GM12874 (cell line): Measurements from ENCODE around the gene SH3GLB2.
A peak's percentile ranks its signal among the peaks of the same experiment; 100 is the strongest.

Source experiments
- CTCF ChIP-seq: IDR thresholded peaks from 2 replicates; pipeline ENCODE4 v1.5.1; 2011; ENCODE audit warnings: low read depth, mild to moderate bottlenecking, control low read depth, low read length, moderate library complexity; ENCODE audit not compliant: insufficient read depth

SH3GLB2 gene

GRCh38 chr9:129028192-129028966 lies at the start of gene SH3GLB2:
TSS of gene SH3GLB2 (minus strand) at chr9:129028331. CDS start at chr9:129028154, 177 bp downstream.
- peak; percentile 86 for TF ChIP-seq CTCF

- no peak for TF ChIP-seq CTCF
These were observed 49.1 kb upstream of the SH3GLB2 start for GRCh38 chr9:129077236-129077635.

- no peak for TF ChIP-seq CTCF
These were observed 48.5 kb upstream of the SH3GLB2 start for GRCh38 chr9:129076640-129077037.

GRCh38 chr9:129075996-129076639 lies 48.0 kb upstream of the SH3GLB2 start:
- TF ChIP-seq CTCF, result no peak

GRCh38 chr9:129074106-129074505 lies 46.0 kb upstream of the SH3GLB2 start:
- no peak for TF ChIP-seq CTCF

GRCh38 chr9:129073404-129073803 lies 45.3 kb upstream of the SH3GLB2 start:
- TF ChIP-seq CTCF, result no peak

GRCh38 chr9:129072171-129072570 lies 44.0 kb upstream of the SH3GLB2 start:
- TF ChIP-seq CTCF, result no peak
